ENCODE data around the gene DGKD.

- TF ChIP-seq EZH2 (IDR thresholded peaks at IDR 0.05; ENCODE audit: borderline replicate concordance, insufficient read depth, low read depth, low read length, poor library complexity, severe bottlenecking) (no peak), CTCF (IDR thresholded peaks at IDR 0.05) (no peak)
Measured at GRCh38 chr2:233434666-233435330, 80.5 kb downstream of the DGKD start.
